ENCODE results near the gene INSC.

GRCh38 chr11:15141381-15141780 lies 26.7 kb downstream of the INSC start:
- TF ChIP-seq CTCF (IDR thresholded peaks at IDR 0.05) (no peak), POLR2A (IDR thresholded peaks at IDR 0.05) (no peak)

All from body of pancreas (tissue), 4 donors.